WI38 (cell line): ENCODE data around the gene PTGIS.
"Not testable (repeated sequence)": the region's sequence is repeated elsewhere in the genome, so short reads cannot be mapped to it uniquely, and the experiment has no call there.

ENCODE experiments used
- H3K4me3 ChIP-seq: 2 replicates; pipeline ENCODE4 v1.5.1; 2011; ENCODE audit warnings: low read depth, mild to moderate bottlenecking, control low read depth, low read length
- CTCF ChIP-seq: IDR thresholded peaks from 2 replicates; pipeline ENCODE4 v1.5.1; 2012; ENCODE audit warnings: low read depth, mild to moderate bottlenecking, control low read depth, low read length

PTGIS gene

GRCh38 chr20:49567421-49568277 lies at the start of gene PTGIS:
TSS of gene PTGIS (minus strand) at chr20:49568137. CDS start at chr20:49568116, 21 bp downstream.
- no peak for TF ChIP-seq CTCF
- no peak within 1 kb of the TSS for H3K4me3 ChIP-seq

- not testable (repeated sequence) for H3K4me3 ChIP-seq
These were observed 49.5 kb upstream of the PTGIS start for GRCh38 chr20:49617394-49617793.

- H3K4me3 ChIP-seq, result no peak overlapping the region
- no peak for TF ChIP-seq CTCF
These were observed 48.4 kb upstream of the PTGIS start for GRCh38 chr20:49616154-49617007.

GRCh38 chr20:49615401-49616153 lies 47.6 kb upstream of the PTGIS start:
- TF ChIP-seq CTCF, result no peak
- H3K4me3 ChIP-seq, result no peak overlapping the region

- H3K4me3 ChIP-seq, result not testable (repeated sequence)
These were observed 47.1 kb upstream of the PTGIS start for GRCh38 chr20:49615051-49615400.

GRCh38 chr20:49614338-49615050 lies 46.6 kb upstream of the PTGIS start:
- no peak for TF ChIP-seq CTCF
- no peak overlapping the region for H3K4me3 ChIP-seq

- no peak overlapping the region for H3K4me3 ChIP-seq
- TF ChIP-seq CTCF, result no peak
These were observed 44.3 kb upstream of the PTGIS start for GRCh38 chr20:49612127-49612738.

- H3K4me3 ChIP-seq, result not testable (repeated sequence)
These were observed 43.7 kb upstream of the PTGIS start for GRCh38 chr20:49611539-49612126.
